ENCODE data around the gene HSPB1. TPM values are rescaled to one million over a fixed set of nuclear protein-coding genes. Genes with fewer than 3 reads are reported as not detected.

The HSPB1 gene
- total RNA-seq (2021) (376 and 414 TPM in 2 replicates), Bru-seq, nascent RNA (percentile 90 among the genes with signal in this experiment), BruChase-seq, experiment 1, labeled RNA remaining after a 2-hour chase (percentile 92 among the genes with signal in this experiment), BruChase-seq, experiment 2, labeled RNA remaining after a 6-hour chase (percentile 98 among the genes with signal in this experiment)
- long read RNA-seq, transcript HSPB1-201 (3 exons, 909 nt) = major isoform, 717 of 834 reads
- long read RNA-seq, transcript HSPB1-203 (2 exons, 1,455 nt) = minor isoform, 103 of 834 reads
- long read RNA-seq, partial matches to known transcripts = 9 of 834 reads
- long read RNA-seq, other reads (novel, unspliced or antisense) = 3 of 834 reads

DNA sequence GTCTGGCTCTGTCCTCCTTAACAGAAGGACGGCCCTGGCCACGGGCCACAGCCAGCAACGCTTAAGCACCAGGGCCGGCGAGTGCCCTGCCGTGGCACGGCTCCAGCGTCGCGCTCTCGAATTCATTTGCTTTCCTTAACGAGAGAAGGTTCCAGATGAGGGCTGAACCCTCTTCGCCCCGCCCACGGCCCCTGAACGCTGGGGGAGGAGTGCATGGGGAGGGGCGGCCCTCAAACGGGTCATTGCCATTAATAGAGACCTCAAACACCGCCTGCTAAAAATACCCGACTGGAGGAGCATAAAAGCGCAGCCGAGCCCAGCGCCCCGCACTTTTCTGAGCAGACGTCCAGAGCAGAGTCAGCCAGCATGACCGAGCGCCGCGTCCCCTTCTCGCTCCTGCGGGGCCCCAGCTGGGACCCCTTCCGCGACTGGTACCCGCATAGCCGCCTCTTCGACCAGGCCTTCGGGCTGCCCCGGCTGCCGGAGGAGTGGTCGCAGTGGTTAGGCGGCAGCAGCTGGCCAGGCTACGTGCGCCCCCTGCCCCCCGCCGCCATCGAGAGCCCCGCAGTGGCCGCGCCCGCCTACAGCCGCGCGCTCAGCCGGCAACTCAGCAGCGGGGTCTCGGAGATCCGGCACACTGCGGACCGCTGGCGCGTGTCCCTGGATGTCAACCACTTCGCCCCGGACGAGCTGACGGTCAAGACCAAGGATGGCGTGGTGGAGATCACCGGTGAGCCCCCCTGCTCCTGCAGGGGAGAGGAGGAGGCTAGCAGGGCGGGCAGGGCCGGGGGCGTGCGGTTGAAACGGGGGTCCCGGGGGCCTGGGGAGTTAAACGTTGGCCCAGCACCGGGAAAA is at the start of gene HSPB1:
TSS of gene HSPB1 (plus strand) at position 327 of the 855 bp plus-strand sequence. CDS start at position 367, 40 bp downstream.
- peaks cover 64% of the 10 kb centered on the region for H3F3A ChIP-seq (ENCODE audit: insufficient read depth, low read depth)
- peak within 1 kb of the TSS; percentile 79 for H3K4me3 ChIP-seq
- DNase-seq = peak; percentile 77 to 83
- H3K36me3 ChIP-seq (ENCODE audit: low read depth) = peaks cover 5% of the 10 kb centered on the region; the same call in 1 of the 2 replicates
- no peaks in the 10 kb centered on the region for H3K27me3 ChIP-seq (ENCODE audit: insufficient read depth, low read depth)
- no peak for TF ChIP-seq EZH2 (IDR thresholded peaks at IDR 0.05; ENCODE audit: low read depth)
- TF ChIP-seq, protein P1, sequence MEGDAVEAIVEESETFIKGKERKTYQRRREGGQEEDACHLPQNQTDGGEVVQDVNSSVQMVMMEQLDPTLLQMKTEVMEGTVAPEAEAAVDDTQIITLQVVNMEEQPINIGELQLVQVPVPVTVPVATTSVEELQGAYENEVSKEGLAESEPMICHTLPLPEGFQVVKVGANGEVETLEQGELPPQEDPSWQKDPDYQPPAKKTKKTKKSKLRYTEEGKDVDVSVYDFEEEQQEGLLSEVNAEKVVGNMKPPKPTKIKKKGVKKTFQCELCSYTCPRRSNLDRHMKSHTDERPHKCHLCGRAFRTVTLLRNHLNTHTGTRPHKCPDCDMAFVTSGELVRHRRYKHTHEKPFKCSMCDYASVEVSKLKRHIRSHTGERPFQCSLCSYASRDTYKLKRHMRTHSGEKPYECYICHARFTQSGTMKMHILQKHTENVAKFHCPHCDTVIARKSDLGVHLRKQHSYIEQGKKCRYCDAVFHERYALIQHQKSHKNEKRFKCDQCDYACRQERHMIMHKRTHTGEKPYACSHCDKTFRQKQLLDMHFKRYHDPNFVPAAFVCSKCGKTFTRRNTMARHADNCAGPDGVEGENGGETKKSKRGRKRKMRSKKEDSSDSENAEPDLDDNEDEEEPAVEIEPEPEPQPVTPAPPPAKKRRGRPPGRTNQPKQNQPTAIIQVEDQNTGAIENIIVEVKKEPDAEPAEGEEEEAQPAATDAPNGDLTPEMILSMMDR (conservative IDR thresholded peaks at IDR 0.05) = no peak
- intact Hi-C loops (cut with micrococcal nuclease; ENCODE audit: unreplicated experiment) = no loop called here
- peaks cover 49% of the 10 kb centered on the region for H3K4me1 ChIP-seq (replicated peaks; ENCODE audit: insufficient read depth)
- H3K4me2 ChIP-seq = peak within 1 kb of the TSS; percentile 77
- no peaks in the 10 kb centered on the region for H3K9me2 ChIP-seq (ENCODE audit: insufficient read depth)
- TSS peak; percentile 79 for BruUV-seq (replicated peaks)
- H2AFZ ChIP-seq = peak within 1 kb of the TSS; percentile 80
- H4K20me1 ChIP-seq (ENCODE audit: insufficient read depth) = no peaks in the 10 kb centered on the region
- H3K9me3 ChIP-seq (ENCODE audit: insufficient read depth, low read depth) = no peaks in the 10 kb centered on the region
- ChIA-PET CTCF (no interaction called here), POLR2A (ENCODE audit: unreplicated experiment) (interaction anchor here (0.7 kb wide), 1 partner anchor 11 kb away, joined by 3 read pairs; no protein-coding TSS in a partner anchor)
- peaks cover 21% of the 10 kb centered on the region for H3K79me2 ChIP-seq (ENCODE audit: low read depth)
- H3K27ac ChIP-seq = peak within 1 kb of the TSS; percentile 28

- TF ChIP-seq, protein P1 (conservative IDR thresholded peaks at IDR 0.05) = no peak
- TF ChIP-seq EZH2 (IDR thresholded peaks at IDR 0.05; ENCODE audit: low read depth) = no peak
- H3K4me3 ChIP-seq = no peak overlapping the region
- no TSS peak for BruUV-seq (replicated peaks)
- ChIA-PET POLR2A (ENCODE audit: unreplicated experiment) (no interaction called here), CTCF (interaction anchor here (0.6 to 0.7 kb wide), 2 partner anchors 19 to 38 kb away, joined by 3 to 12 read pairs; no protein-coding TSS in a partner anchor)
- H3K79me2 ChIP-seq (ENCODE audit: low read depth) = no peaks in the 10 kb centered on the region
- H3F3A ChIP-seq (ENCODE audit: insufficient read depth, low read depth) = no peaks in the 10 kb centered on the region; the same call in 1 of the 2 replicates
- no peak for DNase-seq
- H3K9me2 ChIP-seq (ENCODE audit: insufficient read depth) = no peaks in the 10 kb centered on the region
- H3K4me2 ChIP-seq = no peak overlapping the region
- H3K9me3 ChIP-seq (ENCODE audit: insufficient read depth, low read depth) = no peaks in the 10 kb centered on the region
- H3K27ac ChIP-seq = no peak overlapping the region
- intact Hi-C loops (cut with micrococcal nuclease; ENCODE audit: unreplicated experiment) = no loop called here
- H3K36me3 ChIP-seq (ENCODE audit: low read depth) = no peaks in the 10 kb centered on the region
- H4K20me1 ChIP-seq (ENCODE audit: insufficient read depth) = no peaks in the 10 kb centered on the region
- H3K27me3 ChIP-seq (ENCODE audit: insufficient read depth, low read depth) = no peaks in the 10 kb centered on the region
- no peak overlapping the region for H2AFZ ChIP-seq
- no peaks in the 10 kb centered on the region for H3K4me1 ChIP-seq (replicated peaks; ENCODE audit: insufficient read depth)
Observed at GRCh38 chr7:76254781-76255180, 47.7 kb upstream of the HSPB1 start.

- Histone ChIP-seq H4K20me1 (ENCODE audit: insufficient read depth) (no peaks in the 10 kb centered on the region), H3K9me2 (ENCODE audit: insufficient read depth) (no peaks in the 10 kb centered on the region), H3K4me3 (no peak overlapping the region), H3F3A (ENCODE audit: insufficient read depth, low read depth) (peaks cover 5% of the 10 kb centered on the region), H3K4me2 (no peak overlapping the region), H3K36me3 (ENCODE audit: low read depth) (no peaks in the 10 kb centered on the region), H3K27ac (no peak overlapping the region), H3K27me3 (ENCODE audit: insufficient read depth, low read depth) (no peaks in the 10 kb centered on the region), H3K9me3 (ENCODE audit: insufficient read depth, low read depth) (no peaks in the 10 kb centered on the region), H3K4me1 (replicated peaks; ENCODE audit: insufficient read depth) (no peaks in the 10 kb centered on the region), H3K79me2 (ENCODE audit: low read depth) (no peaks in the 10 kb centered on the region), H2AFZ (no peak overlapping the region)
- TF ChIP-seq, protein P1 (conservative IDR thresholded peaks at IDR 0.05) = no peak
- no peak for TF ChIP-seq EZH2 (IDR thresholded peaks at IDR 0.05; ENCODE audit: low read depth)
- intact Hi-C loops (cut with micrococcal nuclease; ENCODE audit: unreplicated experiment) = no loop called here
- ChIA-PET CTCF (interaction anchor here (0.7 kb wide), 1 partner anchor 1065 kb away, joined by 4 read pairs; no protein-coding TSS in a partner anchor), POLR2A (ENCODE audit: unreplicated experiment) (no interaction called here)
- no peak for DNase-seq
- BruUV-seq (replicated peaks) = no TSS peak
Observed at GRCh38 chr7:76257973-76258372, 44.5 kb upstream of the HSPB1 start.

Data from PC-9 (cell line).